Stimulated activated CD4-positive, alpha-beta T cell treated with anti-CD3 and anti-CD28 coated beads, Interleukin-15, amount 100 ng/mL, for 1 hour (primary cell): ENCODE results near the gene SEC22B.
"Not testable (repeated sequence)": the region's sequence is repeated elsewhere in the genome, so short reads cannot be mapped to it uniquely, and the experiment has no call there.

Source experiments
- DNase-seq, 2 donors: peaks; one replicate each; pipeline ENCODE4 v3.0.0-alpha.2; 2020; ENCODE audit warnings: low read depth in 1 of 2, low spot score in 1 of 2

The SEC22B gene

DNA sequence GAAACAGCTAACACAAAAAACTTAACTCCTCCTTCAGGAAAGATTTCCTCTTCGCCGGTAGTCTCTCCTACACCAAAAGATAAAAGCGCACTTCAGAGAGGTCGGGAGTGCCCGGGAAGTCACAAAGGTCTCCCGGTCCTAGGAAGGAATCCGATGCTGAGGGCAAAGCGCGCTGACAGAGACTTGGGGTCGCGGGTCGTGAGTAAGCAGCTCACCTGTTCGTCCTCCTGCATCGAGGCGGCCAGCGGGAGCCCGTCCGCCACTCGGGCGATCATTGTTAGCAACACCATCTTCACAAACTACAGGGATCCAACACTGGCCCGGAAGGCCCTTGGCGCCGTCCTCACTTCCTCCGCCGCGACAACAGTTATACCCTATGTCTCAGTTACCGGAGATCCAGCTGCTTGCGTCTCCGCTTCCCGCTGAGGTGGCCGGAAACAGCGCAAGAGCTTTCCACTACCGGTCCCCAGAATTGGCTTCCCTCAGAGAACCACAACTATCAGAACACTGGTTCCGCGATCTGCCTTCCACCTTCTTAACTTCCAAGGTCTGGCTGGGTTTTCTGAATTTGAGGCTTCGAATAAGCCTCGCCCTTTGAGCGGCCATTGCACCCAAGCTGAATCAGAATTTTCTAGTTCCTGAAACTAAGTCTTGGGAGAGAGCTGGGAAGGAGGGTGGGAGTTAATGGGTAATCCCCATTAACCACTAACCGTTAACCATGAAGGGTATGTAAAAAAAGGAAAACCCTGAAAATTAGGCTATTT is at the start of gene SEC22B:
TSS of gene SEC22B (minus strand) at position 429 of the 764 bp plus-strand sequence. CDS start at position 290, 139 bp downstream.
- peak; percentile 64 to 79 for DNase-seq

GRCh38 chr1:120217933-120218332 is 41.6 kb upstream of the SEC22B start:
- not testable (repeated sequence) for DNase-seq

GRCh38 chr1:120217175-120217929 is 41.0 kb upstream of the SEC22B start:
- DNase-seq = not testable (repeated sequence)

GRCh38 chr1:120213606-120214005 is 37.3 kb upstream of the SEC22B start:
- DNase-seq = not testable (repeated sequence)

GRCh38 chr1:120210754-120211153 is 34.4 kb upstream of the SEC22B start:
- DNase-seq = not testable (repeated sequence)

DNA sequence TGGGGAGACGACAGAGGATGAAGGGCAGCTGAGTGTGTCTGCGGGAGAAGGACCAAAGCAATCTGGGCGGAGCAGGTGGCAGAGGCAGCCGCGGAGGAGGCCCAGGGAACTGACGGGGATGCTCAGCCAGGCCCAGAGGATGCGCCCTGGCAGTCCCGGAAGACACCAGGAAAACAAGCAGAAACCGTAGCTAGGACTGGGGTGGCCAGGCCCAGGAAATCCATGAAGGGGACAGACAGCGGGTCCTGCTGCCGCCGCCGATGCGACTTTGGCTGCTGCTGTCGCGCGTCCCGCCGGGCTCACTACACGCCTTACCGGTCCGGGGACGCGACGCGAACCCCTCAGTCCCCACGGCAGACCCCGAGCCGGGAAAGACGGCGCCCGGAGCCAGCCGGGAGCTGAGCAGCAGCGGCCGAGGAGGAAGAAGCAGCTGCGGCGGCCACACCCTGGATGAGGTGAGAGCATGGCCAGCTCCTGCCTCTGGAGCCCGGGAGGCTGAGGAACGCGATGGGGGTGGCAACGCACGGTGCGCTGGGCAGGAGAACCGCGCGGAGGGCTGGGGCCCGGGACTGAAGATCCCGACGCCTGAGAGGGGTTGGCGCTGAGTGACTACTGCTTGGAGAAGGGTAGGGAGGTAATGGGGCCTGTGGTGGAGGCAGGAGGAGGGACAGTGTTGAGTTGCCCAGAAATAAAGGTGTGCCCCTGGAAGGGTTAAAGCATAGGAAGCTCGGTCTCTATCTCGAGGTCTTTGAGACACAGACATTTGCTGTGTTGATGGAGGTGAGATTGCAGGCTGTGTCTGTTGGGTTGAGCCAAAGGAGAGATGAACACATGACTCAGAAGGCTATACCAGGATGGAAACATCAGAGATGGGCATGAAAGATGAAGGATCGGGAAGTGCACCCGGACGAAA is 20.8 kb upstream of the SEC22B start:
- not testable (repeated sequence) for DNase-seq

DNA sequence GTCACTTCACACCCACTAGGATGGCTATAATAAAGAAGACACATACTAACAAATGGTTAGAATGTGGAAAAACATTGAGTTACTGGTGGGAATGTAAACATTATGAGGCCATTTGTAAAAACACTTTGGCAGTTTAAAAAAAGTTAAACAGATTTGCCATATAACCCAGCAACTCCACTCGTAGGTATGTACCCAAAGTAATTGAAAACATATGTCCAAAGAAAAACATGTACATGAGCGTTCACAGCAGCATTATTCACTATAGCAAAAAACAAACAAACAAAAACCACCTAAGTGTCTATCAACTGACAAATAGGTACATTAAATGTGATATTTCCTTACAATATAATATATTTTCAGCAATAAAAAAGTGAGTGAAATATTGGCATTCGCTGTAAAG is 12.3 kb upstream of the SEC22B start:
- DNase-seq = not testable (repeated sequence)

DNA sequence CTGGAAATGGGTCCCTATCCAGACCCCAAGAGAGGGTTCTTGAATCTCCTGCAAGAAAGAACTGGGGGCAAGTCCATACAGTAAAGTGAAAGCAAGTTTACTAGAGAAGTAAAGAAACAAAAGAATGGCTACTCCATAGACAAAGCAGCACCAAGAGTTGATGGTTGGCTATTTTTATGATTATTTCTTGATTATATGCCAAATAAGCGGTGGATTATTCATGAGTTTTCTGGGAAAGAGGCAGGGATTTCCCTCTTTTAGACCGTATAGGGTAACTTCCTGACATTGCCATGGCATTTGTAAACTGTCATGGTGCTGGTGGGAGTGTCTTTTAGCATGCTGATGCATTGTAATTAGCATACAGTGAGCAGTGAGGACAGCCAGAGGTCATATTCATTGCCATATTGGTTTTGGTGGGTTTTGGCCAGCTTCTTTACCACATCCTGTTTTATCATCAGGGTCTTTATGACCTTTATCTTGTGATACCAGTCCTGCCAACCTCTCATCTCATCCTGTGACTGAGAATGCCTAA is 5.9 kb upstream of the SEC22B start:
- not testable (repeated sequence) for DNase-seq

DNA sequence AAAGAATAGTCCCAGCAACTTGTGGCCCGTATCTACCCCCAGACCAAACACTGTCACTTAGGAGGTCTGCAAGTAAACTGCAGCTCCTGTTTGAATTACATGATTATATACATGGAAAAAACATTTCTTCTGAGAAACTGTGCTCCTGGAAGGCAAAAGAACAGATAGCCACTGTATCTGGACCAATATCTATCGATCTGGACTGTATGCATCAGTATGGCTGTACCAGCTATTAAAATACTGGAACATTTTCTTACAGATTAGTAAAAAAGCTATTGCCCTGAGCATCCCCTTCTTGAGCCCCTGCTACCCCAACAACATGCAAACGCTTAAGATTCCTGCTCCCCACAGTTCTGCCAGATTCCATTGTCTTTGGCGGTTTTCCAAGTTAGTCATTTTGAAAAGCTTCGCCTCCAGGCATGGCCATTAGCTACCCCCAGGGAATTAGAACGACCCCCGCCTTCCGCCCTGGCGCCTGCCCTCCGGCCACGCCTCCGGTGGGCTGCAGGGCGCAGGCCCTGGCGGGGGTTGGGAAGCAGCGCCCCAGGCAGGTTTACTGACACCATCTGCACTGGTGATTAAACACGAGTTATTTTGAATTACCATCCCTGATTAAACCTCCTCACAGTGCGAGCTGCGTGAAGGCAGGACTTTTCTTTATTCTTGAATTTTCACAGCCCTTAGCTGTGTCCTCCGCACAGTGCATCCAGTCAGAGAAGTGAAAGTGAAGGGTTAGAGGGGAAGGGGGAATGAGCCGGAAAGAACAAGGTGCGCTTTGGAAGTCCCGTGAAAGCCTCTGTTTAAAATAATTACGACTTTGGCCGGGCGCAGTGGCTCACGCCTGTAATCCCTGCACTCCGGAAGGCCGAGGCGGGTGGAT is 3.7 kb upstream of the SEC22B start:
- DNase-seq = not testable (repeated sequence)

DNA sequence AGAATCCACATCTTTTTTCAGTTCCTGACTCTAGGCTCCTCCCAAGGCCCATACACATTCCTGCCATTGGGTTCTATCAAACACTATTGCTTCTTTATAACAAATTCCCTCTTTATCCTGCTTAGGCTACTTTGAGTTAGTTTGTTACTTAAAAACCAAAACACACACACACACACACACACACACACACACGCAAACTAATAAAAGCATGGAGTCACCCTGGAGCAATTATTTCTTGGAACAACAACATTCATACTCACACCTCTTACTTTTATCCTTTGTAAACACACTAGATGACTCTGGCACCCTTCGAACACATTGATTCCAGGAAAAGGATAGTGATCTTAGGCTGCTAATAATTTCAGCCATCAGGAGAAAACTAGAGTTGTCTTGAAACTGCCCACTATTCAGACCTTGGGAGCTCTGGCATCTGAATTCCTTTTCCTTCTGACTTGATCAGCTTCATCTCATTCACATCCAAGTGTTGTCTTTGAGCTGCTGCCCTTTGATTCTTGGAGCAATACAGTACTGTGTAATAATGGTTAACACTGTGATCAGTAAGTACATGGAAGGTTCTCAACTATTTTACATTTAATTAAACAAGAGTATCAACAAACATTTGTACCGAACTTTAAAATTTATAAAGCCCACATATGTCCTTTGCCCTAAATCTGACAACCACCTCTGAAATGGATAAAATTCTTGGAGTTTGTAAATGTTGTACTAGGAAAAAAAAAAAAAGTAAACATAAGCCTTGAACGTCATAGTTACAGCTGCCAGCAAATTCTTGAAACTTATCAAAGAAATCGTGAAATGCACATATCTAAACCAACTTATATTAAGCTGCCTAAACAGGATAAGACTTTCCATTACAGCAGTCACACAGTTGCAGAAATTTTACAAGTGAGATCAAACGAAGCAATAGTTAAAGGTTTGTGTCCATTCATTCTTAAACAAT is 2.8 kb upstream of the SEC22B start:
- DNase-seq = no peak

DNA sequence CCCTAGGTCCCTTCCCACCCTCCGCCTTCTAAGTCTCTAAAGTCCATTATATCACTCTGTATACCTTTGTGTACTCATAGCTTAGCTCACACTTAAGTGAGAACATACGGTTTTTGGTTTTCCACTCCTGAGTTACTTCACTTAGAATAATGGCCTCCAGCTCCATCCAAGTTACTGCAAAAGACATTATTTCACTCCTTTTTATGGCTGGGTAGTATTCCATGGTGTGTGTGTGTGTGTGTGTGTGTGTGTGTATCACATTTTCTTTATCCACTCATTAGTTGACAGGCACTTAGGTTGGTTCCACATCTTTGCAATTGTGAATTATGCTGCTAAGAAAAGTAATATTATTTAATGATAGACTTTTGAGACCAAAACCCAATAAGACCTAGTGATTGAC is 1.7 kb upstream of the SEC22B start:
- not testable (repeated sequence) for DNase-seq

- not testable (repeated sequence) for DNase-seq
Observed at GRCh38 chr1:120175688-120176087, 632 bp downstream of the SEC22B start.

DNA sequence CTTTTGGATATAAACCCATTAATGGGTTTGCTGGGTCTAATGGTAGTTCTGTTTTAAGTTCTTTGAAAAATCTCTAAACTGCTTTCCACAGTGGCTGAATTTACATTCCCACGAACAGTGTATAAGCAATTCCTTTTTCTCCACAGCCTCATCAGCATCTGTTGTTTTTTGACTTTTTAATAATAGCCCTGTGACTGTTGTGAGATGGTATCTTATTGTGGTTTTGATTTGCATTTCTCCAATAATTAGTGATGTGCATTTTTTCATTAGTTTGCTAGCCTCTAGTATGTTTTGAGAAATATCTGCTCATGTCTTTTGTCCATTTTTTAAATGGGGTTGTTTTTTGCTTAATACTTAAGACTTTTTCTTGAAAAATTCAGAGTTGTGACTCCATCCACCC is 11.6 kb downstream of the SEC22B start:
- DNase-seq = not testable (repeated sequence)

- DNase-seq = not testable (repeated sequence)
Observed at GRCh38 chr1:120162015-120162414, 14.3 kb downstream of the SEC22B start.

DNA sequence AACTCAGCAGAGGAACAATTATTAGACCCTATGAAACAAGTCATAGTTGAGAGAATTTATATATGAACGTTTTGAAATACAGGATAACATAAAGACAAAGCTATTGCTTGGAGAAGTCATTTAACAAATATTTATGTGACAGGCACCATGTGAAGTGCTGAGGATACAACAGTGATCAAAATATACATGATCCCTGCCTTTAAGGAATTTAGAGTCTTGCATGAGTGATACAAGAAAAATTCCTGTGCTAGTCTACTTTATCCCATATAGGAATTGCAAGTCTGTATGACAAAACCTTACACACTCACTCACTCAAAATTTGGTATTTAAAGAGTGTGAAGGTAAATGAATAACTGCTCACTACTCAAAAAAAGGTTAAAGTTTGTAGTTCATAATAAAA is 17.8 kb downstream of the SEC22B start:
- DNase-seq = not testable (repeated sequence)

DNA sequence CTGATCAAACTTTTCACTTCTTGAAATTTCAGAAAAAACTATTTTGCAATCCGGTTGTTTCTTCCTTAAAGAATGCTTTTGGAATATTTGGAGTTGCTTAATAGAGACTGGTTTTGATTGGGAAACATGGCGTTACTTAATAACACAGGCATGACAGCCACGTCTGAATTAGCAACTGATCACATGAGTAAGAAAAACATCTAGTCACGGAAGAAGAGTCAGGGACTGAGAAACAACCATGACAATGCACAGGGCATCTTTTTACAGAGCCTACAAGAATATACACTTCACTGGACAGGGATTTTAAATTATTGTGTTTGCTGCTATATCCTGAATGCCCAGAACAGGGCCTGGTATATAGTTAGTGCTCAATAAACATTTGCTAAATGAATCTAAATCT is 18.2 kb downstream of the SEC22B start:
- not testable (repeated sequence) for DNase-seq

DNA sequence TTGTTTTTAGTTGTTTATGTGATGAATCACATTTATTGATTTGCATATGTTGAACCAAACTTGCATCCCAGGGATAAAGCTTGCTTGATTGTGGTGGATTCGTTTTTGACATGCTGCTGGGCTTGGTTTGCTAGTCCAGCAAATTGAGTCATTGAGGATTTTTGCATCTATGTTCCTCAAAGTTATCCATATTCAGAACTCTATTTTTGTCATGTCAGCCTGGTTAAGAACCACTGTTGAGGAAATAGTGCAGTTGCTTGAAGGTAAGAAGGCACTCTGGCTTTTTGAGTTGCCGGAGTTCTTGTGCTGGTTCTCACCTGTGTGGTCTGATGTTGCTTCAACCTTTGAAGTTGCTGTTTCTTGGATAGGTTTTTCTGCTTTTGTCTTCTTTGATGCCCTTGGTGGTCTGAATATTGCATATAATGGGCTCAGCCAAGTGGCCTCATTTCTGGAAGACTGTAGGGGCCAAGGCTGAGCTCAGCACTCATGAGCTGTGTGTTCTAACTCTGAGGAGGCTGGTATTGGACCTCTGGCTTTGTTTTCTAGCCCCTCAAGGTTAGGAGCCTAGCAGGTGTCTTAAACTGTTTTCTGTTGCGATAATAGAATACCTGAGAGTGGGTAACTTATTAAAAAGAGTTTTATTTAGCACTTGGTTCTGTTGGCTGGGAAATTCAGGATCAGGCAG is 26.0 kb downstream of the SEC22B start:
- DNase-seq = not testable (repeated sequence)

DNA sequence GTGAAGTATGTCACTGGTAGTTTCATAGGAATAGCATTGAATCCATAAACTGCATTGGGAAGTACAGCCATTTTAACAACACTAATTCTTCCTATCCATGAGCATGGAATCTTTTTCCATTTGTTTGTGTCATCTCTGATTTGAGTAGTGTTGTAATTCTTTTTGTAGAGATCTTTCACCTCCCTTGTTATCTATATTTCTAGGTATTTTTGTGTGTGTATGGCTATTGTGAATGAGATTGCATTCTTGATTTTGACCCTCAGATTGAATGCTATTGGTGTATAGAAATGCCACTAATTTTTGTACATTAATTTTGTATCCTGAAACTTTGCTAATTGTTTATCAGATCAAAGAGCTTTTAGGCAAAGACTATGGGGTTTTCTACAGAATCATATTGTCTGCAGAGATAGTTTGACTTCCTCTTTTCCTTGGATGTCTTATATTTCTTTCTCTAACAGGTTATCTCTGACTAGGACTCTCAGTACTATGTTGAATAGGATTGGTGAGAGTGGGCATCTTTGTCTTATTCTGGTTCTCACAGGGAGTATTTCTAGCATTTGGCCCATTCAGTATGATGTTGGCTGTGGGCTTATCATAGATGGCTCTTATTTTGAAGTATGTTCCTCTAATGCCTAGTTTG is 26.8 kb downstream of the SEC22B start:
- not testable (repeated sequence) for DNase-seq
